Common myeloid progenitor, CD34-positive (primary cell): ENCODE measurements around the gene FLYWCH2. TPM values are rescaled to one million over a fixed set of nuclear protein-coding genes. Genes with fewer than 3 reads are reported as not detected.
A peak's percentile ranks its signal among the peaks of the same experiment; 100 is the strongest.

Experiments
- CTCF ChIA-PET: fragments of 350-600 bp; sonication (Branson Sonifier 250); formaldehyde crosslinking; loops from one replicate; lab custom pipeline; 2021; ENCODE audit warnings: antibody characterized with exemption; lab: Charles Lee
- POLR2A ChIA-PET: fragments of 350-600 bp; sonication (Branson Sonifier 250); formaldehyde crosslinking; loops from one replicate; lab custom pipeline; 2021; ENCODE audit warnings: antibody characterized with exemption; lab: Charles Lee
- DNase-seq, 3 donors: peaks; one replicate each; pipeline versions ENCODE4 v3.0.0 to v3.0.0-alpha.2; 2013
- H3K27ac ChIP-seq, 2 experiments: 1 replicate in 1 of 2; 2 replicates in 1 of 2; pipeline ENCODE4 v1.7.0; 2013; ENCODE audit warnings: inconsistent platforms in 2 of 2, low read length in 2 of 2, mild to moderate bottlenecking in 2 of 2, low read depth in 1 of 2, moderate library complexity in 1 of 2; ENCODE audit not compliant: severe bottlenecking in 2 of 2, insufficient read depth in 1 of 2, poor library complexity in 1 of 2
- H3K27me3 ChIP-seq, 5 experiments: replicated peaks in 2 of 5; 1 replicate in 3 of 5; 2 replicates in 2 of 5; pipeline versions ENCODE4 v1.6.1 to v1.7.0; 2013; ENCODE audit warnings: low read length in 4 of 5, mild to moderate bottlenecking in 2 of 5, moderate library complexity in 2 of 5, inconsistent platforms in 1 of 5; ENCODE audit not compliant: insufficient read depth in 5 of 5, control insufficient read depth in 4 of 5
- H3K36me3 ChIP-seq, 4 experiments: 1 replicate in 2 of 4; 2 replicates in 2 of 4; pipeline versions ENCODE4 v1.6.1 to v1.7.0; 2013; ENCODE audit warnings: low read length in 3 of 4, control low read depth in 1 of 4, mild to moderate bottlenecking in 1 of 4; ENCODE audit not compliant: control insufficient read depth in 4 of 4, insufficient read depth in 4 of 4
- H3K4me1 ChIP-seq, 4 experiments: 1 replicate in 3 of 4; 2 replicates in 1 of 4; pipeline versions ENCODE4 v1.6.1 to v1.7.1; 2013; ENCODE audit warnings: low read length in 3 of 4, mild to moderate bottlenecking in 3 of 4, control low read depth in 1 of 4, inconsistent platforms in 1 of 4, moderate library complexity in 1 of 4; ENCODE audit not compliant: control insufficient read depth in 4 of 4, insufficient read depth in 4 of 4; ENCODE audit errors: control extremely low read depth in 1 of 4
- H3K4me3 ChIP-seq, 7 experiments: 1 replicate in 4 of 7; 2 replicates in 3 of 7; pipeline versions ENCODE4 v1.5.1 to v1.7.0; 2013; ENCODE audit warnings: mild to moderate bottlenecking in 7 of 7, low read length in 6 of 7, moderate library complexity in 6 of 7, inconsistent platforms in 2 of 7, low read depth in 2 of 7, control low read depth in 1 of 7; ENCODE audit not compliant: insufficient read depth in 4 of 7, control insufficient read depth in 1 of 7; ENCODE audit errors: extremely low read depth in 1 of 7
- H3K9me3 ChIP-seq, 5 experiments: 1 replicate in 4 of 5; 2 replicates in 1 of 5; pipeline versions ENCODE4 v1.6.1 to v1.7.1; 2013; ENCODE audit warnings: low read length in 4 of 5, mild to moderate bottlenecking in 2 of 5, inconsistent platforms in 1 of 5, low read depth in 1 of 5, moderate library complexity in 1 of 5; ENCODE audit not compliant: control insufficient read depth in 4 of 5, insufficient read depth in 2 of 5; ENCODE audit errors: control extremely low read depth in 1 of 5
- WGBS: methylation state at CpG from one replicate; pipeline ENCODE4 v1.1.5; 2013; ENCODE audit not compliant: insufficient coverage; 5-methylcytosine and 5-hydroxymethylcytosine counted together
- polyA plus RNA-seq: library from polyadenylated mRNA; unstranded; fragments of 120-200 nt; gene quantifications from one replicate; pipeline ENCODE4 v1.2.1, GENCODE V29; 2013

FLYWCH2 gene, protein sequence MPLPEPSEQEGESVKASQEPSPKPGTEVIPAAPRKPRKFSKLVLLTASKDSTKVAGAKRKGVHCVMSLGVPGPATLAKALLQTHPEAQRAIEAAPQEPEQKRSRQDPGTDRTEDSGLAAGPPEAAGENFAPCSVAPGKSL
- 16.9 TPM for polyA plus RNA-seq

DNA sequence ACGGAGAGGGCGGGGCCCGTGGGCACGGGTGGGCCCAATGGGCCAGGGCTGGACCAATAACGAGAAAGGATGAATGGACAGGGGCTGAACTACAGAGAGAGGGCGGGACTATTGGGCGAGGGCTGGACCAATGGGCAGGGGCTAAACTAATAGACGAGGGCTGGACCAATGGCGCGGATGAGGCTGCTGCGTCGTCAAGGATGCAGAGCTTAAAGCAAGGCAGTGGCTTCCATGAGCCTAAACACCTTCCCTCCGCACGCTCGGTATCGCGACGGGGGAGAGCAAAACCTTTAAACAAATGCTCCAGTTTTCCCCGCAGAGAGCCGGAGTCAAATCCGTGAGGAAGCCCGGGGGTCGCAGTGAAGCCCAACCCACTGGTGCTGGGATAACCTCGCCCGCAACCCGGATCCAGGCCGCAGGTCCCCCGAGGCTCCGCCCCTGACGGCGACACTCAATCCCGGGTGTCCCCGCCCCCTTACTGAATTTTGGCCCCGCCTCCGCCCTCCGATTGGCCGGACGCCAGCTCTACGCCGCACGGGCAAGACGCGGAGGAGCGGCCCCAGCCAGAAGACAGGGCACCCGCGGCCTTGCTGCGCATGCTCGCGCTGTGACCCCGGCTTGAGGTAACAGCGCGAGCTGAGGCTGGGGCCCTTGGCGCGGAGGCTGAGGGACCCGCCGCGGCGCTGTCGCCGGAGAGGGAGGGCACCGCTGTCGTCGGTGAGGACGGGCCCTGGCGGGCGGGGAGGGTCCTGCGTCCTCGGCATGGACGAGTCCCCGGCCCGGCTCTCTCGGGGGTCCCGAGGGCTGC lies at the start of gene FLYWCH2:
Gene FLYWCH2, plus strand, starts transcription at position 566 of the 808 bp plus-strand sequence. CDS start 13,235 bp downstream, outside the sequence.
- H3K4me1 ChIP-seq = peaks cover 0 to 13% (median 13%) of the 10 kb centered on the region in 4 experiments
- CTCF ChIA-PET = interaction anchor here (0.8 to 1.4 kb wide), 7 partner anchors 10 to 66 kb away, joined by 3 to 6 read pairs (median 5); partner anchors contain the start of gene PRSS21
- peak within 1 kb of the TSS; percentile 46 to 86 for H3K27ac ChIP-seq
- H3K27me3 ChIP-seq = no peaks in the 10 kb centered on the region
- H3K4me3 ChIP-seq = peak within 1 kb of the TSS; percentile 67 to 94 (median 79)
- H3K9me3 ChIP-seq = peaks cover 0 to 10% (median 5%) of the 10 kb centered on the region in 5 experiments
- POLR2A ChIA-PET = interaction anchor here (0.7 to 0.9 kb wide), 2 partner anchors 11 to 30 kb away, joined by 3 to 4 read pairs; no protein-coding TSS in a partner anchor
- WGBS = under 1% methylated on average over 67 of the region's 73 CpGs
- H3K36me3 ChIP-seq = no peaks in the 10 kb centered on the region
- peak; percentile 99 for DNase-seq

DNA sequence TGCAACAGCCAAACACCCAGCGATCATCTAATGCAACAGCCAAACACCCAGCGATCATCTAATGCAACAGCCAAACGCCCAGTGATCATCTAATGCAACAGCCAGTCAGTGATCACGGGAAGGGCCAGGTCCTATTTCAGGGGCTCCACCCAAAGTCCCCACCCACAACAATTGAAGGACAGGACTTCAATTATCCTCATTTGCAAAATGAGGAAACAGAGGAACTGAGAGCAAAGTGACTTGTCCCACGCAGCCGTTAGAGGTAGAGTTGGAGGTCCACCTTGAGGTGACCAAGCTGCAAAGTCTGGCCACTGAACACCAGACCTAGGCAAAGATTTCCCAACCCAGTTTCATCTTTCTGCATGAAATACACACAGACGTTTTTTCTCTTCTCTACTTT lies 49.2 kb upstream of the FLYWCH2 start:
- no peaks in the 10 kb centered on the region for H3K27me3 ChIP-seq
- H3K4me1 ChIP-seq = peaks cover 0 to 25% (median 21%) of the 10 kb centered on the region in 4 experiments
- H3K27ac ChIP-seq = no peak overlapping the region
- no peak for DNase-seq
- no peaks in the 10 kb centered on the region for H3K9me3 ChIP-seq
- H3K36me3 ChIP-seq = no peaks in the 10 kb centered on the region
- WGBS = 100% methylated on average over 2 of the region's 7 CpGs
- no peak overlapping the region for H3K4me3 ChIP-seq
- CTCF ChIA-PET = no interaction called here
- POLR2A ChIA-PET = no interaction called here

DNA sequence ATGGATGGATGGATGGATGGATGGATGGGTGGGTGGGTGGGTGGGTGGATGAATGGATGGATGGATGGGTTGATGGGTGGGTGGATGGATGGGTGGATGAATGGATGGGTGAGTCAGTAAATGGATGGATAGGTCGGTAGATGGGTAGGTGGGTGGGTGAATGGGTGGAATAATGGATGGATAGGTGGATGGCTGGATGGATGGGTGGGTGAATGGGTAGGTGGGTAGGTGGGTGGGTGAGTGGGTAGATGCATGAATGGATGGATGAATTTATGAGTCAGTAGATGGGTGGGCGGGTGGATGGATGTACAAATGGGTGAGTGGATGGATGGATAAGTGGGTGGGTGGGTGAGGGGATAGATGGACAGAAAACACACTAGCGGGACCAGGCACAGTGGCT lies 48.0 kb upstream of the FLYWCH2 start:
- H3K9me3 ChIP-seq = no peaks in the 10 kb centered on the region
- no peaks in the 10 kb centered on the region for H3K27me3 ChIP-seq
- WGBS = 100% methylated on average over 2 of the region's 3 CpGs
- no peak overlapping the region for H3K4me3 ChIP-seq
- DNase-seq = no peak
- H3K27ac ChIP-seq = no peak overlapping the region
- peaks cover 0 to 17% (median 14%) of the 10 kb centered on the region in 4 experiments for H3K4me1 ChIP-seq
- ChIA-PET POLR2A (no interaction called here), CTCF (no interaction called here)
- no peaks in the 10 kb centered on the region for H3K36me3 ChIP-seq

DNA sequence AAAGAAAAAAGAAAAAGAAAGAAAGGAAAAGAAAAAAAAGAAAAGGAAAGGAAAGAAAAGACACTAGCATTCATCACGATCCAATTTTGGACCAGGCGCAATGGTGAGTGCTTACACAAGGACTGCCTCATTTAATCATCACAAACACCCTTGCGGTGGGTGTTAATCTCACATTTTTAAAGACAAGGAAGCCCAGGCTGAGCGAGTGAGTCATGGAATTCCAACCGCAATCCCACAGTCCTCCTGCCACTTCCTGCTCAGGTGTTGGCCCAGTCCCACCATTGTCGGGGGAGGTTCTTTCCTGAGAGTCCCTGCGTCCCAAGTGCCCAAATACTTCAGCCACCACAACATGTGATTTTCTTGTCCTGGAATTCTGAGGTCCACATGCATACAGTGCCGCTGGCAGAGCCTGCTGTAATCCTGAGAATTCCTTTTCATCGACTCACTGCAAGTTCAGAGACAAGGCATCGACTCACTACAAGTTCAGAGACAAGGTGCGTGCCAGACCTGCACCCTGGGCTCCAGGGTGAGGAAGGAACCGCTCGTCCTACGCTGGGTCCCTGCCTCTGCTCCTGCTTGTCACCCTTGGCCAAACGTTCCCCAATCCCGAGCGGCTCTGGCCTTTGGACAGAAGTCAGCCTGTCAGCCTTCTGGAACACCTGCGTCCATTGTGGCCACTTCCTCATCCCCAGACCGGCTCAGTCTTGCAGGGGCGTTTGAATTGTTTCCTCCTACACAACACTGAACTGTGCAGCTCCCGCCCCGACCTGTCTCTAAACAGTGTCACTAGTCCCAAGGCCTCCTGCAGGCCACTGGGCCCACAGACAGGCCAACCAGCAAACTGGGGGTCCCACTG lies 47.1 kb upstream of the FLYWCH2 start:
- Histone ChIP-seq H3K36me3 (no peaks in the 10 kb centered on the region), H3K4me3 (no peak overlapping the region), H3K27me3 (no peaks in the 10 kb centered on the region), H3K9me3 (no peaks in the 10 kb centered on the region), H3K4me1 (peaks cover 0 to 13% (median 8%) of the 10 kb centered on the region in 4 experiments), H3K27ac (no peak overlapping the region)
- 71% methylated on average over 17 of the region's 22 CpGs for WGBS
- DNase-seq = no peak
- ChIA-PET CTCF (interaction anchor here (0.7 to 1.0 kb wide), 4 partner anchors 13 to 84 kb away, joined by 3 read pairs; no protein-coding TSS in a partner anchor), POLR2A (no interaction called here)

DNA sequence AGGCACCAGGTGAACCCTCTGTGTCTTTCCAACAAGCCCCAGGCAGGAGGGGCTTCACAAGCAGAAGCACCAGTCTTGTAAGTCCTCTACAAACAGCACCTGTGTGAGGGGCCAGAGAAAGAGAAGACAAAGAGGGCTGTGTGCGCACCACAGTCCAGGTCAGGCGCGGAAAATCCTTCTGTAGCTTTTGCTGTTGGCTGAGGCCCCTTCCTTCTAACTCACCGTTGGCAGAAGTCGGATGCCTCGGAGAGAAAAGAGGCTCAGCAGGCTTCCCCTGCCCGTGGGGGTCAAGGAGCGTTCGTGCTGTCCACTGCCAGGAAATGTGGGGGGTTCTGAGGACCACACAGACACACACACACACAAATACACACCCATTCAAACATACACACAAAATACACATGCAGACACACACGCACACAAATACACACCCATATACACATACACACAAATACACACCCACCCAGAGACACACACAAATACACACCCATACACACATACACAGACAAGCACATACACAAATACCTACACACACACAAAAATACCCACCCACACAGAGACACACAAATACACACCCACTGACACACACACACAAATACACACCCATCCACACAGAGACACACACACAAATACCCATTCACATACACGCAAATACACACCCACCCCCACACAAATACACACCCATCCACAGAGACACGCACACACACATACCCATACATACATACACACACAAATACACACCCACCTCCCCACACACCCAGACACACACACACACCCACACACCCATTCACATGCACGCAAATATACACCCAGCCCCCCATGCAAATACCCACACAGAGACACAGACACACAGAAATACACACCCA lies 46.1 kb upstream of the FLYWCH2 start:
- peaks cover 0 to 23% (median 16%) of the 10 kb centered on the region in 4 experiments for H3K4me1 ChIP-seq
- H3K4me3 ChIP-seq = no peak overlapping the region
- ChIA-PET CTCF (interaction anchor here (0.7 to 1.0 kb wide), 3 partner anchors 14 to 83 kb away, joined by 3 read pairs; no protein-coding TSS in a partner anchor), POLR2A (no interaction called here)
- no peak overlapping the region for H3K27ac ChIP-seq
- H3K36me3 ChIP-seq = no peaks in the 10 kb centered on the region
- 89% methylated on average over 12 of the region's 13 CpGs for WGBS
- H3K27me3 ChIP-seq = no peaks in the 10 kb centered on the region
- no peak for DNase-seq
- no peaks in the 10 kb centered on the region for H3K9me3 ChIP-seq

DNA sequence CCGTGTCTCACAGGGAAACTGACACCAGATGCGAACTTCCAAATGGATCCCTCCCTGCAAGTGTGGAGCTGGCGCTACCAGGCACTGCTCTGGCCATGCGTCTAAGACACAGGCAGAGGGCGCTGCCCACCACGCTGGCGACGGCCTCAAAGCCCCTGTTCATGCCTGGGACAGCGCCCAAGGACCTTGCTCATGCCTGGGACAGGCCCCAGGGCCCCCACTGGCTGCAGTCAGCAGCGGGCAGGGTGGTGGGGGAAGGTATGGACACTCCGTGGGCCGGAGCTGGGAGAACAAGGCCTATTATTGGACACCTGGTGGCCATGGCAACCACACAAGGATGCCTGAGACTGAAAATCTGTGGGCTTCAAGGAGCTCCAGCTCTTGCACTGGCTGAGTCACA lies 44.1 kb upstream of the FLYWCH2 start:
- Histone ChIP-seq H3K27me3 (no peaks in the 10 kb centered on the region), H3K4me1 (peaks cover 0 to 31% (median 25%) of the 10 kb centered on the region in 4 experiments), H3K4me3 (no peak overlapping the region), H3K36me3 (no peaks in the 10 kb centered on the region), H3K27ac (no peak overlapping the region), H3K9me3 (no peaks in the 10 kb centered on the region)
- WGBS = 3% methylated on average over 11 of the region's 12 CpGs
- CTCF ChIA-PET = interaction anchor here (0.8 to 3.8 kb wide), 29 partner anchors 10 to 120 kb away, joined by 3 to 47 read pairs (median 5); partner anchors contain the start of genes FLYWCH1, FLYWCH2, PRSS22 and ZG16B
- DNase-seq = peak; percentile 61 to 83 (median 76)
- POLR2A ChIA-PET = interaction anchor here (0.7 to 1.0 kb wide), 2 partner anchors 27 to 29 kb away, joined by 3 to 7 read pairs; no protein-coding TSS in a partner anchor
